Kidney (tissue), 14 donors: ENCODE data around the gene TST. TPM values are rescaled to one million over a fixed set of nuclear protein-coding genes. Genes with fewer than 3 reads are reported as not detected.

Source experiments
- DNase-seq, 5 donors: peaks; one replicate each; pipeline ENCODE4 v3.0.0-alpha.2; 2013 to 2020
- FAIRE-seq: peaks from 2 replicates; lab custom pipeline; 2012; peaks lifted over from hg19 to GRCh38; lab: Jason Lieb, UNC
- H3K27ac ChIP-seq, 2 donors: one replicate each; pipeline ENCODE4 v1.7.0; 2013; ENCODE audit warnings: low read depth in 2 of 2, low read length in 2 of 2, inconsistent platforms in 1 of 2
- H3K27me3 ChIP-seq: one replicate; pipeline ENCODE4 v1.7.1; 2013; ENCODE audit warnings: low read length, inconsistent platforms; ENCODE audit not compliant: control insufficient read depth, insufficient read depth
- H3K36me3 ChIP-seq, 3 donors: one replicate each; pipeline versions ENCODE4 v1.7.0 to v1.7.1; 2013; ENCODE audit warnings: low read length in 3 of 3, control low read depth in 1 of 3, inconsistent platforms in 1 of 3; ENCODE audit not compliant: insufficient read depth in 3 of 3, control insufficient read depth in 2 of 3
- H3K4me1 ChIP-seq, 3 donors: one replicate each; pipeline versions ENCODE4 v1.7.0 to v1.7.1; 2013; ENCODE audit warnings: low read length in 3 of 3, inconsistent platforms in 1 of 3, low read depth in 1 of 3; ENCODE audit not compliant: control insufficient read depth in 2 of 3, insufficient read depth in 2 of 3
- H3K4me3 ChIP-seq, 3 donors: one replicate each; pipeline versions ENCODE4 v1.7.0 to v1.8.1; 2013; ENCODE audit warnings: low read length in 3 of 3, control low read depth in 1 of 3, inconsistent platforms in 1 of 3
- H3K9ac ChIP-seq, 3 donors: one replicate each; pipeline versions ENCODE4 v1.7.0 to v1.7.1; 2013; ENCODE audit warnings: low read length in 3 of 3, control low read depth in 1 of 3, inconsistent platforms in 1 of 3
- H3K9me3 ChIP-seq, 3 donors: one replicate each; pipeline versions ENCODE4 v1.7.0 to v1.7.1; 2013; ENCODE audit warnings: low read length in 3 of 3, control low read depth in 1 of 3, inconsistent platforms in 1 of 3; ENCODE audit not compliant: control insufficient read depth in 2 of 3, insufficient read depth in 1 of 3
- intact Hi-C: fragments of 100-400 bp; cut with DNase I; formaldehyde crosslinking; loops from one replicate; pipeline ENCODE4 v1.11.1; 2022
- polyA plus RNA-seq: library from polyadenylated mRNA; stranded (reverse); fragments of 350-450 nt; fragmentation: Illumina TruSeq; extraction: RNeasy Lipid Tissue Mini Kit (QIAGEN cat#74804); gene quantifications from one replicate; pipeline ENCODE4 v1.2.3, GENCODE V29; 2014; ENCODE audit warnings: low read depth, low replicate concordance; ENCODE audit not compliant: insufficient read depth
- total RNA-seq: library from RNA; stranded (reverse); fragmentation: NEBNext Ultra II Directional; extraction: Animal tissue kit (Norgen Biotek cat#: 25700); gene quantifications from one replicate; pipeline ENCODE4 v1.2.1, GENCODE V29; 2021
- TF ChIP-seq, protein P1 (sequence below): IDR thresholded peaks from 3 replicates; pipeline ENCODE4 v1.5.1; 2012; ENCODE audit warnings: mild to moderate bottlenecking, moderate library complexity, borderline replicate concordance; ENCODE audit not compliant: insufficient read depth; ENCODE audit errors: extremely low read depth
- donor health status: control.
- donor health status: control.
- donor health status: control.
- donor health status: control.
- donor health status: control.
- donor health status: DM: yes; HTN: yes; CAD: no.
- donor health status: Normal renal cell carcinoma (clear cell type).

The TST gene
- total and polyA plus RNA-seq, 2 donors from 2014 or later, result 48.7 to 283 TPM

DNA sequence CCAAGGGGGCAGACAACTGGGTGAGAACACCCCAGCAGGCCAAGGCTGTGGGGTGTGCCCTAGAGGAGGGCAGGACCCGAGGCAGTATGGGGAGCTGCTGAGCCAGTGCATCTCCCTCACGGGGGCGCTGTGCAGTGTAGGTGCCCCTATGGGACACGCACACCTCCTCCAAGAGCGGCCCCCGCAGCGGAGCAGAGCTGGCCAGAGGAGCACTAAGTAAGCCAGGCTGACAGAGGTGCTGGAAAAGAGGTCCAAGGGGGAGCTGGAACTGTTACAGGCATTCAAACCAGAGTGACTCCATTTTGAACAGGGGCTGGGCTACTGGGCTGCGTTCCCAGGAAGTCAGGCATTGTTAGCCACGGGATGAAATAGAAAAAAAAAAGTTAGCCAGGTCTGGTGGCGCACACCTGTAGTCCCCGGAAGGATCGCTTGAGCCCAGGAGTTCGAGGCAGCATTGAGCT is 41.8 kb downstream of the TST start:
- Histone ChIP-seq H3K9me3 (no peaks in the 10 kb centered on the region), H3K27me3 (no peaks in the 10 kb centered on the region), H3K27ac (no peak overlapping the region), H3K9ac (peak overlapping the region in 2 of 3 donors; percentile 54), H3K4me1 (peaks cover 0 to 4% (median 0%) of the 10 kb centered on the region in 3 donors), H3K36me3 (no peaks in the 10 kb centered on the region), H3K4me3 (peak overlapping the region; percentile 52 to 73 (median 68))
- DNase-seq (peak; percentile 38 to 87 (median 64)), FAIRE-seq (no peak)
- TF ChIP-seq, protein P1, sequence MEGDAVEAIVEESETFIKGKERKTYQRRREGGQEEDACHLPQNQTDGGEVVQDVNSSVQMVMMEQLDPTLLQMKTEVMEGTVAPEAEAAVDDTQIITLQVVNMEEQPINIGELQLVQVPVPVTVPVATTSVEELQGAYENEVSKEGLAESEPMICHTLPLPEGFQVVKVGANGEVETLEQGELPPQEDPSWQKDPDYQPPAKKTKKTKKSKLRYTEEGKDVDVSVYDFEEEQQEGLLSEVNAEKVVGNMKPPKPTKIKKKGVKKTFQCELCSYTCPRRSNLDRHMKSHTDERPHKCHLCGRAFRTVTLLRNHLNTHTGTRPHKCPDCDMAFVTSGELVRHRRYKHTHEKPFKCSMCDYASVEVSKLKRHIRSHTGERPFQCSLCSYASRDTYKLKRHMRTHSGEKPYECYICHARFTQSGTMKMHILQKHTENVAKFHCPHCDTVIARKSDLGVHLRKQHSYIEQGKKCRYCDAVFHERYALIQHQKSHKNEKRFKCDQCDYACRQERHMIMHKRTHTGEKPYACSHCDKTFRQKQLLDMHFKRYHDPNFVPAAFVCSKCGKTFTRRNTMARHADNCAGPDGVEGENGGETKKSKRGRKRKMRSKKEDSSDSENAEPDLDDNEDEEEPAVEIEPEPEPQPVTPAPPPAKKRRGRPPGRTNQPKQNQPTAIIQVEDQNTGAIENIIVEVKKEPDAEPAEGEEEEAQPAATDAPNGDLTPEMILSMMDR, result no peak
- intact Hi-C loops, result no loop called here

DNA sequence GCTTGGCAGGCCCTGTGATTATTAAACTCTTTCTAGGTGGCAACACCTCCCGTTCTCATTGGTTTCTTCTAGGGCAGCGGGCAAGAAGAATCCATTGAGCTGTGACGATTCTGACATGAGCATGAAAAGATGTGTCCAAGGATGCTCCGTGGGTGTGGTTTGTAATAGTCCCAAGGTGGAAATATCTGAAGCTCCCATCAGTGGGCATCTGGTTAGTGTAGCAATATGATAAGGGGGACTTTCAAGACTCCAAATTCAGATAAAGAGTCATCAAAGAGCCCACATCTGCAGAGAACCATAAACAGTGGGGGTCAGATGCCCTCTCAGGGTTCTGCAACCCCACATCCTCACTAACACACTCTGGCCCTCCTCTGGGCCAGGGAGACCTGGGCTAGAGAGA is 42.6 kb downstream of the TST start:
- Histone ChIP-seq H3K36me3 (no peaks in the 10 kb centered on the region), H3K4me1 (peaks cover 0 to 4% (median 0%) of the 10 kb centered on the region in 3 donors), H3K27me3 (no peaks in the 10 kb centered on the region), H3K27ac (no peak overlapping the region), H3K9me3 (no peaks in the 10 kb centered on the region), H3K9ac (no peak overlapping the region), H3K4me3 (no peak overlapping the region)
- TF ChIP-seq, protein P1, result no peak
- FAIRE-seq, result no peak
- intact Hi-C loops, result no loop called here
- DNase-seq, result no peak

DNA sequence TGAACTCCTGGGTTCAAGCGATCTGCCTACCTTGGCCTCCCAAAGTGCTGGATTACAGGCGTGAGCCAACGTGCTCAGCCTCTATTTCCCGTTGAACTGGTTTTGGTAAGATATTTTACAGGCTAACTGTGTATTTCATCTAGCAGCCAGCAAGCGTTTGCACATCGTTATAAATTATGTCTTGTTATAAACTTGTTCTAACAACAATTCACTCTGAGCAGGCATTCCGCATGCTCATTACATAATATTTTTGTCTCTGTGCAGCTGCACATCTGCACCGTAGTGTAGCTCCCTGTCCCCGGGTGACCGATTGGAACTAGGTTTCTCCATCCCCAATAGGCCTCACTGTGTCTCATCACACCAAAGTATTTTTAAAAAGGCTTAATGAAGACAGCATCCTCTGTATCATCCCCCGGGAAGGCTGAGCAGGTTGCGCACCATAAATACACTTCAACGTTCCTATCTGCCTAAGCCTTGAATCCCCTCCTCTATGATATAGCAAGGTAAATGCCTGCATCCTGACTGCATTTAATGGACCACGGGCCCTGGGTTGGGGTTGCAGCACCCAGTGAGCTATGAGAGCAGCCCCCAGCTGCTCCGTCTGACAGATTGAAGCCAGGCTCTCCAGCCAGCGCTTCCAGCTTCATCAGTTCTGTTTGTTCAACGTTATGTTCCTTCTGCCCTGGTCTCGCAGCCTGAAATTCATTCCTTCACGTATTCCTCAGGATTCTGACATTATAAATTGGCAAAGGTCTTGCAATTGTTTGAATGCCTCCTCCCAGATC is 47.7 kb downstream of the TST start:
- Histone ChIP-seq H3K27ac (no peak overlapping the region), H3K9me3 (no peaks in the 10 kb centered on the region), H3K27me3 (no peaks in the 10 kb centered on the region), H3K4me3 (no peak overlapping the region), H3K36me3 (no peaks in the 10 kb centered on the region), H3K9ac (no peak overlapping the region), H3K4me1 (no peaks in the 10 kb centered on the region)
- DNase-seq (no peak), FAIRE-seq (no peak)
- TF ChIP-seq, protein P1, result no peak
- intact Hi-C loops, result no loop called here
